ENCODE measurements around the gene OLIG1.

- no peak for TF ChIP-seq POLR2A (IDR thresholded peaks at IDR 0.05; ENCODE audit: control extremely low read depth in 1 of 2, low read depth in 2 of 2, low read length in 2 of 2)
- no peak for TF ChIP-seq TCF12 (IDR thresholded peaks at IDR 0.05; ENCODE audit: low read depth, low read length)
- no peak for TF ChIP-seq EP300 (IDR thresholded peaks at IDR 0.05; ENCODE audit: borderline replicate concordance in 1 of 2, low read depth in 2 of 2, low read length in 2 of 2)
- no peak for TF ChIP-seq CTCF (IDR thresholded peaks at IDR 0.05; ENCODE audit: control extremely low read depth in 1 of 3, insufficient read depth in 1 of 3, low read depth in 1 of 3, low read length in 3 of 3)
- TF ChIP-seq USF2 (IDR thresholded peaks at IDR 0.05; ENCODE audit: low read length): no peak
- TF ChIP-seq RFX5 (IDR thresholded peaks at IDR 0.05; ENCODE audit: borderline replicate concordance, low read depth, low read length): no peak
- no peak for TF ChIP-seq EZH2 (IDR thresholded peaks at IDR 0.05; ENCODE audit: low read depth, low read length, severe bottlenecking)
- TF ChIP-seq E2F6 (IDR thresholded peaks at IDR 0.05): no peak
These were observed 42.7 kb downstream of the OLIG1 start for GRCh38 chr21:33112681-33113080.

Measured in H1 (cell line).